DMS53 (cell line): ENCODE results near the gene EDEM2.
"Not testable (repeated sequence)": the region's sequence is repeated elsewhere in the genome, so short reads cannot be mapped to it uniquely, and the experiment has no call there.

ENCODE experiments used
- DNase-seq: peaks from one replicate; lab custom pipeline; 2025; lab: John Stamatoyannopoulos, UW

Gene EDEM2

DNA sequence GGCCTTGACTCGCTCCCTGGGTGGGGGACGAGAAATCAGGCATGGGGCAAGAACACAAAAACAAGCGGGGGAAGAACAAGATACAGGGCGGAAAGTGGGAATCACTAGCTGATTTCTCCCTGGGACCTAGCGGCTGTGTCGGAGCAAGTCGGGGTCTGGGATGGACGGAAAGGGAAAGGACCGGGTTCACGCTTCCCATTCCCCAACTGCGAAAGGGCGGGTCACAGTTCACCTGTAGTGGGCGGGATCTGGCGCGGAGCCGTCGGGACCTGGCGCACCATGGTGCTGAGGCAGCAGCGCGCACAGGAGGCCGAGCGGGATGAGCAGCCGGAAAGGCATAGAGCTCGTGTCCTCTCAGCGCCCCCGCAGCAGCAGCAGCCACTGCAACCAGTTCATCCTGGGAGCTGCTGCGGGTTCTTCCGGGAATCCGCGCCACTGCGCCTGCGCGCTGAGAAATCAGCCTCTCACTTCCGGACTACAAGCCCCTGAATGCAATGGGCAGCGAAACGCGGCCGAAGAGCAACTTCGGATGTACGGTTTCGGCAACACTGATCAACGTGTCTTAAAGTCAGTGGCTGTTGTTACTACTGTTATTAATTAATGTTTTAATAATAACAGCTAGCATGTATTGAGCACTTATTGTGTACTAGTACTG is at the start of gene EDEM2:
Gene EDEM2, minus strand, starts transcription at position 417 of the 655 bp plus-strand sequence. Its CDS starts 78 bp downstream, at position 339.
- DNase-seq, result peak; percentile 97

- peak; percentile 8 for DNase-seq
These were observed 49.2 kb upstream of the EDEM2 start for GRCh38 chr20:35196313-35196712.

GRCh38 chr20:35193031-35193791 is 46.1 kb upstream of the EDEM2 start:
- DNase-seq, result not testable (repeated sequence)

DNA sequence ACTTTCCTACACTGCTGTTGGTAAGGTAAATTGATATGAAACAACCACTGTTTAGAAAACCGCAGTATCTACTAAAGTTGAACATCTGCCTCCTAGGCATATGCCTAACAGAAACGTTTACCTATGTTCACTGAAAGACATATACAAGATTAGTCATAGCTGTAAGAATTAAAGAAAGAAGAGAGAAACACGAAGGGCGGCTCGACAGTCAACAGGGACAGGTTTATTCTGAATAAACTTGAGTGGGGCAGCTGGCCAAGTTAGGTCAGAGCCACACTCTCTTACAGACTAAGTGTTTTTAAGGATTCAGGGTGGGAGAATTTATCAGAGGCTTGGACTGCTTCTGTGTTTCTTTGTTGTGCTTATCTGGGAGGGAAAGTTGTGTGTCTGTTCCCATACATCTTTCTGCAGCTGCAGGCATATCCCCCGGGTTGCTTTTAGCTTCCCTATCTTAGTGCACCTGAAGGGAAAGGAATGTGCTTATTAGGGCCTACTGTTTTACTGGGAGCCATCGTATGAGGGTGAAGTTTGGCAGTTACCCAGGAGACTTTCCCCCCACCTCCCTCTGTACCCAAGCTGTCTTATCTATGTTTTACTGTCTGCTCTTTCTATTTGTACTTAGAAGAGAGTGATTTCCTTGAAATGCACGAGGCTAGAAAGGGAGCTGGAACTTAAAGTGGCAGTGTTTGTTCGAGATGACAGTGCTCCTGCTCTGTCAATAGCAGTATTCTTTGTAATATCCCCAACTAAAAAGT is 45.2 kb upstream of the EDEM2 start:
- DNase-seq, result no peak

- DNase-seq, result no peak
These were observed 44.4 kb upstream of the EDEM2 start for GRCh38 chr20:35191419-35192117.

DNA sequence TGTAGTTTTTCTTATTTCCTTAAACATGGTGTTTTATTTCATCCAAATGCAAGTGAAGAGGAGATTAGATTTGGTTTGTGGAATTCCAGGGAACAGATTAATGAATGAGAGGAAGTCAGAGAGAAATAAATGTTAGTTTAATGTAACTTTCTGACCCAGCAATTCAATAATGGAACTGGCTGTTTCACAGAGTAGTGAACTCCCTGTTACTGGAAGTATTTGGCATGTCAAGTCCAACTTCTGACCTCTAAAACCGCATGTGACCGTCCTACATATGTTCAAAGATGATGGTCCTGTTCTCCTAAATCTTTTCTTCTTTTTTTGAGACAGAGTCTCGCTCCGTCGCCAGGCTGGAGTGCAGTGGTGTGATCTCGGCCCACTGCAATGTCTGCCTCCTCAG is 43.4 kb upstream of the EDEM2 start:
- DNase-seq, result no peak

DNA sequence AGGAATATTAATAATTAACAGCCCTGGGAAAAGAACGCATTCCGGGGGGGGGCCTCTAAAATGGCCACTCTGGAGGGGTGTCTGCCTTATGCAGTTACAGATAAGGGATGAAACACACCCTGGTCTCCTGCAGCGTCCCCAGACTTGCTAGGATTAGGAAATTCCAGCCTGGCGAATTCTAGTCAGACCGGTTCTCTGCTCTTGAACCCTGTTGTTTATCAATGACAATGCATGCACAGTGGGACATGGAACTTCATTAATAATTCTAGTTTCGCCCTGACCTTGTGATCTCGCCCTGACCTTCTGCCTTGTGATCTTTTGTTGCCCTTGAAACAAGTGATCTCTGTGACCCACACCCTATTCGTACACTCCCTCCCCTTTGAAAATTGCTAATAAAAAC is 42.1 kb upstream of the EDEM2 start:
- peak; percentile 32 for DNase-seq

DNA sequence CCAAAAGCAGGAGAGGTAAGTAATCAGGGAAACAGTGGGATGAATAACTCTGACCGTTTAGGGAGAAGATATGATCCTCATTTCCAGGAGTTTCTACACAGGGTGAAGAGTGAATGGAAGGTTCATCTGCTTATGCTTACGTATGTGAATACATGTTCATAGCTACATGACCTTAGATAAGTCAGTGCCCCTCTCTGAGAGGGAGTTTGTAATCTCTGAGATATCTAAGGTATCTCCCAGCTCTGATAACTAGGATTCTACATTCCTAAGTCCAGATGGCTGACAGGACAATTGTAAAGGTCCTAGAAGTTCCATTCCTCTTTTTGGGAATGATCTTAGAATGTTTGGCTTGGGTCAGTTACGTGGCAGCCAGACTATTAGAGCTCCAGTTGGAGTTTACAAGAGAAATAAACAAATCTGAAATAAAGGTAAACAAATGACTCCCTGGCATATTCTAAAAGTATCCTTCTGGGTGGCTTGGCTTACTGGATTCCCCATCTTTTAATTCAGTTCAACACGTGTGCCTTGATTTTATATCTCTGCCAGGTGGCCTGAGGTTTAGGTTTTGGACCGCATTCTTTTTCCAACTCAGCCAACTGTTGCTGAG is 40.6 kb upstream of the EDEM2 start:
- DNase-seq, result no peak

DNA sequence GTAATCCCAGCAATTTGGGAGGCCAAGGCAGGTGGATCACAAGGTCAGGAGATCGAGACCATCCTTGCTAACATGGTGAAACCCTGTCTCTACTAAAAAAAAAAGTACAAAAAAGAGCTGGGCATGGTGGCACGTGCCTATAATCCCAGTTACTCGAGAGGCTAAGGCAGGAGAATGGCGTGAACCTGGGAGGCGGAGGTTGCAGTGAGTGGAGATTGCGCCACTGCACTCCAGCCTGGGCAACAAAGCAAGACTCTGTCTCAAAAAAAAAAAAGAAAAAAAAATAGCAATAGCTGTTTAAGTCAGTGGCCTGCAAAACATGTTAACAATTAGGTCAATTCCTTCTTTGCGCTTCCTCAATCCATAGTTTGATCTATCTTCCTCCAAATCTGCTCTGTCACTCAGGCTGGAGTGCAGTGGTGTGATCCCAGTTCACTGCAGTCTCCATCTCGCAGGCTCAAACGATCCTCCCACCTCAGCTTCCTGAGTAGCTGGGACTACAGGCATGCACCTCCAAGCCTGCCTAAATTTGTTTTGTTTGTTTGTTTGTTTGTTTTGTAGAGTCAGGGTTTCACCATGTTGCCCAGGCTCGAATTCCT is 39.7 kb upstream of the EDEM2 start:
- DNase-seq, result not testable (repeated sequence)

DNA sequence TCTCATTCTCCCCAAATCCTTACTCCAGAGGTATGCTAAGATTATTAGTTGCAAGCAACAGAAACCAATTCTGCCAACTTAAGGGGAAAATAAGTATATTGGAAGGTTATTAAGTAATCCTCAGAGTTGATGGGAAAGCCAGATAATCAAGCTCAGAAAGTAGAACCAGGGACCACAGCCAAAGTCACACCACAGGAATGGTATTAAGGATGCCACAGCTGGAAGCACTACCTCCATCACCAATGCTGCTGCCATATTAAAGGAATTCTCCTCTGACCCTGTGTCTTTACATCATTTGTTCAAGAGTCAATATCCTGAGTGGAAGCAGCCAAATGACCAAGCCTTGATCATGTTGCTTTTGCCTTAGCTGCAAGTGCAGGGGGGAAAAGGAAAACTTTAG is 34.6 kb upstream of the EDEM2 start:
- DNase-seq, result no peak

- DNase-seq, result no peak
These were observed 33.1 kb upstream of the EDEM2 start for GRCh38 chr20:35180266-35180665.

DNA sequence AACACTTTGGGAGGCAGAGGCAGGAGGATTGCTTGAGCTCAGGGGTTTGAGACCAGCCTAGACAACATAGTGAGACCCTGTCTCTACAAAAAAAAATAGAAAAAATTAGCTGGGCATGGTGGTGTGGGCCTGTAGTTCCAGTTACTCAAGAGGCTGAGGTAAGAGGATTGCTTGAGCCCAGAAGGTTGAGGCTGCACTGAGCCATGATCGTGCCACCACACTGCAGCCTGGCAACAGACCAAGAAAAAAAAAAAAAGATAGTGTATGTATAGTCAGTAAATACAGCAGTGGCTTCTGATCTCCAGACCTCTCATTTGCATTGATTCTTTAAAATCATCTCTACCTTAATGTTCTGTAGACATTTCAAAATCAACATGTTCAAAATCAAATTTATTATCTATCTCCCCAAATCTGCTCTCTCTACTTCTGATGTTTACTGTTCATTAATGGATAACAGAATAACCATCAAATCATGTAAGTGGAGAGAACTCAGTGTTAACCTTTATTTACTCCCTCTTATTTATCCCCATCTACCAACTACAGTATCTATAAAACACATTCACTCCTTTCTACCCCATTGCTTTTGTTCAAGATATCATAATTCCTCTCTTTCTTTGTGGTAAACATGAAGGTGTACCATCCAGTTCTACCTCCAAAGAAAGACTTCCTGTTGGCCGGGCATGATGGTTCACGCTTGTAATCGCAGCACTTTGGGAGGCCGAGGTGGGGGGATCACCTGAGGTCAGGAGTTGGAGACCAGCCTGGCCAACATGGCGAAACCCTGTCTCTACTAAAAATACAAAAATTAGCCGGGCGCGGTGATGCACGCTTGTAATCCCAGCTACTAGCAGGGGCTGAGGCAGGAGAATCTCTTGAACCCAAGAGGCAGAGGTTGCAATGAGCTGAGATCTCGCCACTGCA is 32.4 kb upstream of the EDEM2 start:
- peak; percentile 32 for DNase-seq

- DNase-seq, result no peak
These were observed 29.0 kb upstream of the EDEM2 start for GRCh38 chr20:35176132-35176531.

- peak; percentile 47 for DNase-seq
These were observed 27.5 kb upstream of the EDEM2 start for GRCh38 chr20:35174458-35175216.

GRCh38 chr20:35173576-35174192 is 26.5 kb upstream of the EDEM2 start:
- DNase-seq, result no peak

DNA sequence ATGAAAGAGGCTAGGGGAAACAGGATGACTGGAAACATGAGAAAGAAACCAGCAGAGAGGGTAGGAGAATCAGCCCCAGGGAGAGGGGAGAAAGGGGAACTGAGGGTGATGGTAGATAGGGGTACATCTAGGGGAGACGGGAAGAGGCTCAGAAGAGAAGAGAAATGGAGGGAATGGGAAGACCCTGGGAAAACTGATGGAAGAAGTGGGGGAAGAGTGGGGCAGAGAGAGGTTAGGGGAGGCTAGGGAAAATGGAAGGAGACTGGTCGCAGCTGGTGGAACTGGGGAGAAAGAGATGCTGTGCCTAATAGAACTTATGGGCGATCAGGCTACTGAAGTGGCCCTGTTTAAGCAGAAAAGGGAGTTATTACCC is 25.3 kb upstream of the EDEM2 start:
- DNase-seq, result no peak

GRCh38 chr20:35171753-35172433 is 24.8 kb upstream of the EDEM2 start, which contains the start of gene PROCR:
PROCR (plus strand) TSS chr20:35172072; CDS start chr20:35172155, 83 bp downstream.
- peak; percentile 70 for DNase-seq

GRCh38 chr20:35171438-35171752 is 24.3 kb upstream of the EDEM2 start:
- no peak for DNase-seq
